Esophagus muscularis mucosa (tissue), 3 donors: ENCODE measurements around the gene HOXD9.

Source experiments
- POLR2A ChIP-seq: fragments of 450-650 bp; IDR thresholded peaks from one replicate; pipeline ENCODE4 v1.6.1; 2017; ENCODE audit warnings: antibody characterized with exemption, moderate library complexity, mild to moderate bottlenecking, low read depth
- POLR2AphosphoS5 ChIP-seq, 2 donors: sonication (generic); formaldehyde crosslinking; IDR thresholded peaks; one replicate each; pipeline ENCODE4 v1.6.1; 2017; ENCODE audit warnings: antibody characterized with exemption in 2 of 2
- TF ChIP-seq, protein P1 (sequence below), 3 experiments: fragments of 200-600 bp in 2 of 3; fragments of 450-650 bp in 1 of 3; sonication (generic) in 2 of 3; IDR thresholded peaks; one replicate each; pipeline ENCODE4 v1.5.1; 2017 to 2019; ENCODE audit warnings: antibody characterized with exemption in 3 of 3, mild to moderate bottlenecking in 2 of 3, moderate library complexity in 1 of 3

DNA sequence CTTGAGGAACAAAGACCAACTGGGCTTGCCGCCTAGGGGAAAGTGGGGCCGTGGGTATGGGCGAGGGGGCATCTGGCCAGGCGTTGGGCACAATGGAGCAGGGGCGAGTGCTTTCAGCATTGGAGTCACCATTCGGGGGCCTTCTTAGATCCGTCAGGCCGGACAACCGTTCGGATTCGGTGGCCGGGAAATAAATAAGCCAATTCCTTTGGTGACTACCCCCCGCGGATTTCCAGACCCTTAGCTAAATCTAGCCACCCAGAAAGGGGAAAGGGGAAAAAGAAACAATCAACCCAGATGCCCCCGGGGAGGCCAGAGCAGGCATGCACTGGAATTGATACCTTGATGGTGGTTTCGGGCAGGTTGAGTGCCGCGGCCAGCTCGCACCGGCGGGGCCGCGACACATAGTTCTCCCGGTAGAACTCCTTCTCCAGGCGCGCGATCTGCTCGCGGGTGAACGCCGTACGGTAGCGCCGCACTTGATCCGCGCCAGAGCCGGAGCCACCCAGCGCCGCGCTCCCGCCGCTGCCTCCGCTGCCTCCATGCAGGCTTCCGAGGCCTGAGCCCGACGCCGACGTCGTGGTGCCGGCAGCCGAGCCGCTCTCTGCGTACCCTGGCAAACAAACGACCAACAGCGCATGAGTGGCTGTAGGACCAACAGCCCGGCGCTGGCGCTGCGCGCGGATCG is 40.5 kb upstream of the HOXD9 start:
- no peak for TF ChIP-seq POLR2A
- TF ChIP-seq, protein P1, sequence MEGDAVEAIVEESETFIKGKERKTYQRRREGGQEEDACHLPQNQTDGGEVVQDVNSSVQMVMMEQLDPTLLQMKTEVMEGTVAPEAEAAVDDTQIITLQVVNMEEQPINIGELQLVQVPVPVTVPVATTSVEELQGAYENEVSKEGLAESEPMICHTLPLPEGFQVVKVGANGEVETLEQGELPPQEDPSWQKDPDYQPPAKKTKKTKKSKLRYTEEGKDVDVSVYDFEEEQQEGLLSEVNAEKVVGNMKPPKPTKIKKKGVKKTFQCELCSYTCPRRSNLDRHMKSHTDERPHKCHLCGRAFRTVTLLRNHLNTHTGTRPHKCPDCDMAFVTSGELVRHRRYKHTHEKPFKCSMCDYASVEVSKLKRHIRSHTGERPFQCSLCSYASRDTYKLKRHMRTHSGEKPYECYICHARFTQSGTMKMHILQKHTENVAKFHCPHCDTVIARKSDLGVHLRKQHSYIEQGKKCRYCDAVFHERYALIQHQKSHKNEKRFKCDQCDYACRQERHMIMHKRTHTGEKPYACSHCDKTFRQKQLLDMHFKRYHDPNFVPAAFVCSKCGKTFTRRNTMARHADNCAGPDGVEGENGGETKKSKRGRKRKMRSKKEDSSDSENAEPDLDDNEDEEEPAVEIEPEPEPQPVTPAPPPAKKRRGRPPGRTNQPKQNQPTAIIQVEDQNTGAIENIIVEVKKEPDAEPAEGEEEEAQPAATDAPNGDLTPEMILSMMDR (IDR thresholded peaks at IDR 0.05), result no peak
- TF ChIP-seq POLR2AphosphoS5 (IDR thresholded peaks at IDR 0.05), result no peak
